ENCODE results near the gene FOSB. TPM values are rescaled to one million over a fixed set of nuclear protein-coding genes. Genes with fewer than 3 reads are reported as not detected.

The FOSB gene
- total RNA-seq, 1 experiment from 2014 or later: 2.3 TPM

GRCh38 chr19:45460807-45461347 is 6.9 kb upstream of the FOSB start:
- CTCF ChIA-PET: interaction anchor here (0.6 to 1.2 kb wide), 2 partner anchors 22 to 25 kb away, joined by 3 read pairs; no protein-coding TSS in a partner anchor
- POLR2A ChIA-PET: no interaction called here
- H3K27me3 Mint-ChIP-seq (ENCODE audit: low read depth): peaks cover 32% of the 10 kb centered on the region

DNA sequence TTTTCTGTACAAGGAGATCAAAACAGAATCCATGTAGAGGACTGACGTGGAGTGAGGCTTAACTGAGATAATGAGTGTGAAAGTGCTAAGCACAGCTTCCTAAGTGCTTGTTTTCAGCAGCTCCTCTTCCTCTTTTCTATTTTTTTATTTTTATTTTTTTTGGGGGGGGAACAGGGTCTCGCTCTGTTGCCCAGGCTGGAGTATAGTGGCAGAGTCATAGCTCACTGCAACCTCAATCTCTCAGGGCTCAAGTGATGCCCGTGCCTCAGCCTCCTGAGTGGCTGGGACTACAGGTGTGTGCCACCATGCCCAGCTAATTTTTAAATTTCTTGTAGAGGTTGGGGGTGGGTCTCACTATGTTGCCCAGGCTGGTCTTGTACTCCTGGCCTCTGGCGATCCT is 5.6 kb upstream of the FOSB start:
- peaks cover 5% of the 10 kb centered on the region for H3K4me1 Mint-ChIP-seq
- no peaks in the 10 kb centered on the region for H3K36me3 Mint-ChIP-seq
- CTCF ChIA-PET: interaction anchor here (1.0 to 3.1 kb wide), 3 partner anchors 17 to 23 kb away, joined by 3 to 17 read pairs (median 6); no protein-coding TSS in a partner anchor
- no peak for TF ChIP-seq RELA (CRISPR knock-in tag; IDR thresholded peaks at IDR 0.05; ENCODE audit: borderline replicate concordance)
- TF ChIP-seq PRRX2 (CRISPR knock-in tag; IDR thresholded peaks at IDR 0.05): no peak
- no peak for TF ChIP-seq TEAD1 (CRISPR knock-in tag; IDR thresholded peaks at IDR 0.05)
- TF ChIP-seq NR3C1 (CRISPR knock-in tag; conservative IDR thresholded peaks at IDR 0.05; ENCODE audit: low read depth): no peak
- no peaks in the 10 kb centered on the region for H3K9me3 Mint-ChIP-seq
- ATAC-seq: no peak
- POLR2A ChIA-PET: interaction anchor here (0.6 kb wide), 2 partner anchors 9 to 885 kb away, joined by 3 to 4 read pairs; no protein-coding TSS in a partner anchor
- H3K27ac Mint-ChIP-seq: no peak overlapping the region
- peaks cover 42% of the 10 kb centered on the region for H3K27me3 Mint-ChIP-seq (ENCODE audit: low read depth)
- H3K4me3 Mint-ChIP-seq: no peak overlapping the region
- no peak for DNase-seq (ENCODE audit: low spot score)

More at GRCh38 chr19:45460807-45461347, 6.9 kb upstream of the FOSB start:
- DNase-seq (ENCODE audit: low spot score): no peak
- H3K27ac Mint-ChIP-seq: no peak overlapping the region
- H3K4me3 Mint-ChIP-seq: no peak overlapping the region
- no peaks in the 10 kb centered on the region for H3K9me3 Mint-ChIP-seq
- no peaks in the 10 kb centered on the region for H3K36me3 Mint-ChIP-seq
- no peak for ATAC-seq
- no peak for TF ChIP-seq MYBL2 (CRISPR knock-in tag; IDR thresholded peaks at IDR 0.05)
- TF ChIP-seq ZNF512 (CRISPR knock-in tag; IDR thresholded peaks at IDR 0.05; ENCODE audit: borderline replicate concordance): no peak
- TF ChIP-seq ZNF219 (CRISPR knock-in tag; IDR thresholded peaks at IDR 0.05; ENCODE audit: borderline replicate concordance): no peak
- no peak for TF ChIP-seq RORB (CRISPR knock-in tag; IDR thresholded peaks at IDR 0.05)
- TF ChIP-seq CDX4 (CRISPR knock-in tag; IDR thresholded peaks at IDR 0.05; ENCODE audit: borderline replicate concordance): no peak
- no peak for TF ChIP-seq STAT6 (CRISPR knock-in tag; conservative IDR thresholded peaks at IDR 0.05; ENCODE audit: low read depth)
- no peak for TF ChIP-seq NFYB (CRISPR knock-in tag; conservative IDR thresholded peaks at IDR 0.05; ENCODE audit: low read depth)
- no peak for TF ChIP-seq ZNF396 (CRISPR knock-in tag; IDR thresholded peaks at IDR 0.05; ENCODE audit: borderline replicate concordance)
- TF ChIP-seq, protein P1, sequence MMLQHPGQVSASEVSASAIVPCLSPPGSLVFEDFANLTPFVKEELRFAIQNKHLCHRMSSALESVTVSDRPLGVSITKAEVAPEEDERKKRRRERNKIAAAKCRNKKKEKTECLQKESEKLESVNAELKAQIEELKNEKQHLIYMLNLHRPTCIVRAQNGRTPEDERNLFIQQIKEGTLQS (CRISPR knock-in tag; conservative IDR thresholded peaks at IDR 0.05): no peak
- TF ChIP-seq, protein P2, sequence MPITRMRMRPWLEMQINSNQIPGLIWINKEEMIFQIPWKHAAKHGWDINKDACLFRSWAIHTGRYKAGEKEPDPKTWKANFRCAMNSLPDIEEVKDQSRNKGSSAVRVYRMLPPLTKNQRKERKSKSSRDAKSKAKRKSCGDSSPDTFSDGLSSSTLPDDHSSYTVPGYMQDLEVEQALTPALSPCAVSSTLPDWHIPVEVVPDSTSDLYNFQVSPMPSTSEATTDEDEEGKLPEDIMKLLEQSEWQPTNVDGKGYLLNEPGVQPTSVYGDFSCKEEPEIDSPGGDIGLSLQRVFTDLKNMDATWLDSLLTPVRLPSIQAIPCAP (CRISPR knock-in tag; IDR thresholded peaks at IDR 0.05): no peak
- peaks cover 3% of the 10 kb centered on the region for H3K4me1 Mint-ChIP-seq

- H3K27ac Mint-ChIP-seq: no peak overlapping the region
- H3K4me1 Mint-ChIP-seq: peaks cover 11% of the 10 kb centered on the region
- ATAC-seq: no peak
- H3K36me3 Mint-ChIP-seq: no peaks in the 10 kb centered on the region
- DNase-seq (ENCODE audit: low spot score): no peak
- CTCF ChIA-PET: interaction anchor here (1.0 to 3.1 kb wide), 2 partner anchors 16 to 24 kb away, joined by 6 to 17 read pairs; no protein-coding TSS in a partner anchor
- H3K27me3 Mint-ChIP-seq (ENCODE audit: low read depth): peaks cover 49% of the 10 kb centered on the region
- H3K4me3 Mint-ChIP-seq: no peak overlapping the region
- POLR2A ChIA-PET: no interaction called here
- no peaks in the 10 kb centered on the region for H3K9me3 Mint-ChIP-seq
- no peak for TF ChIP-seq KAT7 (CRISPR knock-in tag; IDR thresholded peaks at IDR 0.05; ENCODE audit: borderline replicate concordance)
- TF ChIP-seq ZNF671 (CRISPR knock-in tag; IDR thresholded peaks at IDR 0.05): no peak
- no peak for TF ChIP-seq SP1 (CRISPR knock-in tag; conservative IDR thresholded peaks at IDR 0.05)
- no peak for TF ChIP-seq NR2C2 (CRISPR knock-in tag; IDR thresholded peaks at IDR 0.05)
- no peak for TF ChIP-seq NFYB (CRISPR knock-in tag; conservative IDR thresholded peaks at IDR 0.05; ENCODE audit: low read depth)
- TF ChIP-seq PRDM15 (CRISPR knock-in tag; IDR thresholded peaks at IDR 0.05): no peak
- no peak for TF ChIP-seq ATF1 (CRISPR knock-in tag; IDR thresholded peaks at IDR 0.05)
These were observed 4.6 kb upstream of the FOSB start for GRCh38 chr19:45463241-45463640.
